GM23248 (cell line): Measurements from ENCODE around the gene TBC1D14.

Experiments used
- EZH2 ChIP-seq: fragments of 200-600 bp; sonication (generic); IDR thresholded peaks from 2 replicates; pipeline ENCODE4 v1.6.1; 2018; ENCODE audit warnings: antibody characterized with exemption, mild to moderate bottlenecking; ENCODE audit not compliant: insufficient read depth, poor library complexity, severe bottlenecking
- EZH2phosphoT487 ChIP-seq: fragments of 200-600 bp; sonication (generic); IDR thresholded peaks from 2 replicates; pipeline ENCODE4 v1.6.1; 2018; ENCODE audit warnings: antibody characterized with exemption, moderate library complexity, mild to moderate bottlenecking, low read depth; ENCODE audit not compliant: insufficient read depth

GRCh38 chr4:6972375-6972650 lies 62.7 kb downstream of the TBC1D14 start:
- TF ChIP-seq EZH2, result no peak
- TF ChIP-seq EZH2phosphoT487, result no peak
